BJ (cell line): ENCODE results near the gene PISD. TPM values are rescaled to one million over a fixed set of nuclear protein-coding genes. Genes with fewer than 3 reads are reported as not detected.

Experiments used
- CTCF ChIA-PET: fragments of 350-600 bp; formaldehyde crosslinking; extraction: SDS; loops from one replicate; lab custom pipeline; 2021; ENCODE audit warnings: antibody characterized with exemption, inconsistent platforms; lab: Yijun Ruan, JAX
- POLR2A ChIA-PET: fragments of 300-600 bp; sonication (Branson Sonifier 250); formaldehyde crosslinking; extraction: SDS; loops from one replicate; lab custom pipeline; 2021; ENCODE audit warnings: antibody characterized with exemption; lab: Charles Lee
- DNase-seq: peaks from one replicate; pipeline ENCODE4 v3.0.0-alpha.2; 2011; ENCODE audit warnings: low read depth
- H3K27me3 ChIP-seq: 2 replicates; pipeline ENCODE4 v1.6.0; 2011; ENCODE audit warnings: low read length; ENCODE audit not compliant: control insufficient read depth, insufficient read depth
- H3K36me3 ChIP-seq: 2 replicates; pipeline ENCODE4 v1.5.1; 2011; ENCODE audit warnings: low read length; ENCODE audit not compliant: control insufficient read depth, insufficient read depth
- H3K4me3 ChIP-seq: 2 replicates; pipeline ENCODE4 v1.5.1; 2011; ENCODE audit warnings: low read depth, mild to moderate bottlenecking, control low read depth, low read length
- CTCF ChIP-seq: IDR thresholded peaks from 2 replicates; pipeline ENCODE4 v1.5.1; 2011; ENCODE audit warnings: low read depth, mild to moderate bottlenecking, control low read depth, inconsistent platforms, low read length, moderate library complexity; ENCODE audit not compliant: insufficient read depth
- polyA plus RNA-seq: library from polyadenylated mRNA; depleted of rRNA; stranded (reverse); fragments of >200 nt; gene quantifications from 2 replicates; pipeline ENCODE4 v1.2.3, GENCODE V29; 2011

PISD gene
- polyA plus RNA-seq, 1 experiment: 26.9 TPM

- no peak for DNase-seq
- Histone ChIP-seq H3K4me3 (no peak overlapping the region), H3K36me3 (peaks cover 2% of the 10 kb centered on the region), H3K27me3 (no peaks in the 10 kb centered on the region)
- TF ChIP-seq CTCF: no peak
- ChIA-PET CTCF (interaction anchor here (0.8 to 12.2 kb wide), 2 partner anchors 10 to 80 kb away, joined by 3 to 156 read pairs; no protein-coding TSS in a partner anchor), POLR2A (no interaction called here)
Measured at GRCh38 chr22:31639436-31640039, 22.5 kb downstream of the PISD start.

DNA sequence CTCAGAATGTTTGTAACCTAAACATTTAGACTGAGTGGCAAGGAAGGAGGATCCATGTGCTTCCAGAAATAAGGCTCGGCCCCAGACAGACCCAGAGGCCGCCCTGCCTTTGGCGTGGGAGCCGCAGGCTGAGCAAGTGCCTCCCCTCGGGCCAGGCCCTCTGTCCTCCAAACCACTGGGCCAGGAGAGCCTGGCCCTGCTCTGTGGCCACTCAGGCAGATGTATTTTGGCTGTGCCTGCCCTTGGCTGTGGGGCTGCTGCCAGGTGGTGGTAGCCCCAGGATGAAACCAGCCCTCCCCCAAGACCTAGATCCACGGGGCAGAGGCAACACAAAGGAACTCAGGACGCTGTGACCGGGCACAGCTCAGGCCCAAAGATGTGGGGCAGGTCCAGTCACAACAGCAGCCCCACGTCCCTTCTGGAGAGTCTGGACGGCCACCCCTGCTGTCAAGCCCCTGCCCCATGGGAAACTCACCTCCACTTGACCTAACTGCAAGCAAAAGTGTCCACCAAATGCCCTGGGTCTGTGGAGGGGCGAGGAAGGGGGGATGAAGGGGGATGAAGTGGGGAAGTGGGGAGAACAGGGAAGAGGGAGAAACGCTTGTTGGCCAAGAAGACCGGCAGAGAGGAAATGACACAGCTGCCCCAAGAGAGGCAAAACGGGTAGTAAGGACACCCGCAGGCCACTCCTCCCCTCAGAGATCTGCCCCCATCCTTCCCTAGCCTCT, 24.0 kb downstream of the PISD start:
- ChIA-PET POLR2A (no interaction called here), CTCF (interaction anchor here (0.6 to 12.2 kb wide), 2 partner anchors 79 to 187 kb away, joined by 4 to 156 read pairs; no protein-coding TSS in a partner anchor)
- Histone ChIP-seq H3K27me3 (no peaks in the 10 kb centered on the region), H3K4me3 (no peak overlapping the region), H3K36me3 (peaks cover 2% of the 10 kb centered on the region)
- TF ChIP-seq CTCF: no peak
- no peak for DNase-seq

DNA sequence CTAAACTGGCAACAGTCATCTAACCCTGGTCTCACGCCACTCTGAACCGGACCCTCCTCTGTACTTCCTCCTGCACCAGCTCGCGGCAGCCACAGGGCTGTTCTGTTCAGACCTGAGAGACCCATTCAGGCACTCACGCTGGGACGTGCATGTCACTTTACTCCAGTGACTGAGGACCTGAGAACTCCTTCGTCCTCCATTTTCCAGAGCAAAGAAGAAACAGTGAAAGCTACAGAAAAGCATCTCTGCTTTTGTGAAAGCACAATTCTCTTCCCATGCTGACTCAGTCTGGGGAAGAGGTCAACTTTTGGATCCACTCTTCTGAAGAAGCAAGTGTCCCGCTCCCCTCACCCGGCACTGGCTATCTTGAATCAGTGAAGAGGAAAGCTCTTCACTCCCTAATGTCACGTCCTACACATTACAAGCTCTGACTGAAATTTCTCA, 24.5 kb downstream of the PISD start:
- Histone ChIP-seq H3K4me3 (no peak overlapping the region), H3K27me3 (no peaks in the 10 kb centered on the region), H3K36me3 (peaks cover 2% of the 10 kb centered on the region)
- no peak for TF ChIP-seq CTCF
- ChIA-PET CTCF (interaction anchor here (0.6 to 12.2 kb wide), 2 partner anchors 78 to 186 kb away, joined by 4 to 156 read pairs; no protein-coding TSS in a partner anchor), POLR2A (interaction anchor here (0.6 kb wide), 1 partner anchor 81 kb away, joined by 4 read pairs; no protein-coding TSS in a partner anchor)
- no peak for DNase-seq

DNA sequence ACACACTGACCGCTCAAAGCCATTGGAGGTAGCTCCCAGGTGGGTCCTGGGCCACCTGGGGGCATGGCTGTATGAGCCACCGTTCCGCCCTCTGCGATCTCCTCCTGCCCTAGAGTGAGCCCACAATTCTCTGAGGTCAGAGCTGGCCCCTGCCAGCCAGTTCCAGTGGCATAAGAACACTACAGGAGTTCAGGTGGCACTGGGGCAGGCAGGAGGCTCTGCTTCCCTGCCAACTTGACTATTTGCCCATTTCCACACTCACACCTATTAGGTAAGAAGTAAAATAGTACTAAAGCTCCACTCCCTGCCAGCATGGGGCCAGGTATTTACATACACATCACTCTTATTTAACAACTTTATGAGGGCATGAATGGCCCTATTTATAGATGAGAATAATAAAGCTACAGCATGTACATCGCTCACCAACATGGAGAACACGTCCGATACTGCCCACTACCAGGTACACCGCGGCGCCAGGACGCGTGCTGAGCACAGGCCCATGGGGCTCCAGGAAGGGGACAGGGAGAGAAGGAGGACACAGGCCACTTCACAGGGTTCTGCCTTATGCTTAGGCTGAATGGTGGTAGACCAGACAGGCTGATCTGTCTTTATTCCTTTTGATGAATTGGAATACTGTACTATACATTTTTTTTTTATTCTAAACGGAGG, 26.2 kb downstream of the PISD start:
- POLR2A ChIA-PET: no interaction called here
- no peak for DNase-seq
- CTCF ChIA-PET: interaction anchor here (0.9 to 12.2 kb wide), 3 partner anchors 77 to 184 kb away, joined by 3 to 156 read pairs (median 3); no protein-coding TSS in a partner anchor

More for the DNA sequence above, 26.2 kb downstream of the PISD start:
- TF ChIP-seq CTCF: no peak
- Histone ChIP-seq H3K36me3 (peaks cover 2% of the 10 kb centered on the region; the same call in 1 of the 2 replicates), H3K4me3 (no peak overlapping the region), H3K27me3 (no peaks in the 10 kb centered on the region)
